Loucy (cell line): ENCODE measurements around the gene IFNA10.
"Not testable (repeated sequence)": the region's sequence is repeated elsewhere in the genome, so short reads cannot be mapped to it uniquely, and the experiment has no call there.

ENCODE experiments used
- H2AFZ ChIP-seq: fragments of 200-600 bp; sonication (generic); 2 replicates; pipeline ENCODE4 v1.6.0; 2016; ENCODE audit warnings: antibody characterized with exemption, mild to moderate bottlenecking, low read length, moderate library complexity
- H3F3A ChIP-seq: fragments of 200-600 bp; 2 replicates; pipeline ENCODE4 v1.6.0; 2016; ENCODE audit warnings: antibody characterized with exemption, low read depth, mild to moderate bottlenecking
- H3K27me3 ChIP-seq: fragments of 200-600 bp; sonication (generic); 2 replicates; pipeline ENCODE4 v1.6.1; 2014; ENCODE audit warnings: low read length, mild to moderate bottlenecking; ENCODE audit not compliant: insufficient read depth, poor library complexity, severe bottlenecking
- H3K36me3 ChIP-seq: fragments of 200-600 bp; sonication (generic); 2 replicates; pipeline ENCODE4 v1.6.1; 2016; ENCODE audit warnings: low read length; ENCODE audit not compliant: insufficient read depth
- H3K4me1 ChIP-seq: fragments of 200-600 bp; sonication (generic); 2 replicates; pipeline ENCODE4 v1.5.1; 2014; ENCODE audit warnings: low read length, mild to moderate bottlenecking; ENCODE audit not compliant: insufficient read depth, poor library complexity, severe bottlenecking
- H3K4me2 ChIP-seq: fragments of 200-600 bp; sonication (generic); 2 replicates; pipeline ENCODE4 v1.6.0; 2014; ENCODE audit warnings: antibody characterized with exemption, low read length, low read depth, mild to moderate bottlenecking; ENCODE audit not compliant: poor library complexity, severe bottlenecking
- H3K4me3 ChIP-seq: fragments of 200-600 bp; sonication (generic); 2 replicates; pipeline ENCODE4 v1.5.1; 2014; ENCODE audit warnings: low read length, mild to moderate bottlenecking, mixed read lengths; ENCODE audit not compliant: poor library complexity, severe bottlenecking
- H3K79me2 ChIP-seq: fragments of 200-600 bp; sonication (generic); 2 replicates; pipeline ENCODE4 v1.6.1; 2014; ENCODE audit warnings: low read length; ENCODE audit not compliant: insufficient read depth
- H3K9ac ChIP-seq: fragments of 200-600 bp; sonication (generic); 2 replicates; pipeline ENCODE4 v1.6.0; 2014; ENCODE audit warnings: mild to moderate bottlenecking, low read depth, low read length, moderate library complexity; ENCODE audit not compliant: poor library complexity, severe bottlenecking
- H3K9me2 ChIP-seq: fragments of 200-600 bp; sonication (generic); replicated peaks from 2 replicates; pipeline ENCODE4 v1.6.1; 2016; ENCODE audit warnings: low read depth, low read length, mixed read lengths
- H3K9me3 ChIP-seq: fragments of 200-600 bp; sonication (generic); 2 replicates; pipeline ENCODE4 v1.6.1; 2014; ENCODE audit warnings: mild to moderate bottlenecking, antibody characterized with exemption, low read length, low read depth; ENCODE audit not compliant: insufficient read depth
- H4K20me1 ChIP-seq: fragments of 200-600 bp; sonication (generic); 2 replicates; pipeline ENCODE4 v1.6.0; 2014; ENCODE audit warnings: antibody characterized with exemption, low read length, mild to moderate bottlenecking; ENCODE audit not compliant: insufficient read depth, poor library complexity, severe bottlenecking
- CTCF ChIP-seq: fragments of 200-600 bp; sonication (generic); conservative IDR thresholded peaks from 2 replicates; pipeline ENCODE4 v1.5.1; 2014; ENCODE audit warnings: mild to moderate bottlenecking, antibody characterized with exemption, low read length
- EZH2phosphoT487 ChIP-seq: fragments of 200-600 bp; IDR thresholded peaks from 2 replicates; pipeline ENCODE4 v1.6.1; 2018; ENCODE audit warnings: antibody characterized with exemption, mild to moderate bottlenecking, moderate library complexity, borderline replicate concordance

Gene IFNA10

GRCh38 chr9:21234153-21234687 lies 27.3 kb upstream of the IFNA10 start:
- H3K9me2 ChIP-seq = no peaks in the 10 kb centered on the region
- no peaks in the 10 kb centered on the region for H3K79me2 ChIP-seq
- H3K4me1 ChIP-seq = peaks cover 10% of the 10 kb centered on the region
- H4K20me1 ChIP-seq = no peaks in the 10 kb centered on the region
- no peak overlapping the region for H3K4me3 ChIP-seq
- H3K36me3 ChIP-seq = no peaks in the 10 kb centered on the region
- no peaks in the 10 kb centered on the region for H3K27me3 ChIP-seq
- no peak overlapping the region for H3K9ac ChIP-seq
- no peak overlapping the region for H2AFZ ChIP-seq
- H3K9me3 ChIP-seq = no peaks in the 10 kb centered on the region
- no peaks in the 10 kb centered on the region for H3F3A ChIP-seq
- no peak overlapping the region for H3K4me2 ChIP-seq
- TF ChIP-seq CTCF = no peak

GRCh38 chr9:21233258-21233657 lies 26.3 kb upstream of the IFNA10 start:
- H3K36me3 ChIP-seq = no peaks in the 10 kb centered on the region
- peaks cover 10% of the 10 kb centered on the region for H3K4me1 ChIP-seq
- no peak overlapping the region for H3K4me3 ChIP-seq
- no peaks in the 10 kb centered on the region for H3K9me3 ChIP-seq
- no peaks in the 10 kb centered on the region for H3F3A ChIP-seq
- H4K20me1 ChIP-seq = no peaks in the 10 kb centered on the region
- no peak overlapping the region for H3K9ac ChIP-seq
- no peak overlapping the region for H2AFZ ChIP-seq
- no peaks in the 10 kb centered on the region for H3K79me2 ChIP-seq
- no peaks in the 10 kb centered on the region for H3K9me2 ChIP-seq
- H3K27me3 ChIP-seq = no peaks in the 10 kb centered on the region
- H3K4me2 ChIP-seq = no peak overlapping the region
- TF ChIP-seq EZH2phosphoT487 (no peak), CTCF (no peak)

DNA sequence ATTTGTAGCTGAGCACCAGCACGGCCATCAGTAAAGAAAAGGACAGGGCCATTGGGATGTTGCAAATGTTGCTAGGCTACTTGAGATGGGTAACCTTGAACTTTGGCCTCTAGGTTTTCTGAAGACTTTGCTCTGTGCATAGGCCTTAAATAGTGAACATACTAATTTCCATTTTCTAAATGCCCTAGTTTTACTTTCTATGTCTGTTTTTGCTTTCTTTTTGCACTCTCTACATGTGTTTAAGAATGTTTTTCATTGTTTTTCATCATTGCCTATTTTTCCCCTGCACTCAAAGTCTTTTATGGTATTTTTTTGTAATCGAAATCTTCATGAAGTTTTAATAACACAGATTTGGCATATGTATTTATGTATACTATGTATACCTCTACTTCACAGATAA lies 21.2 kb upstream of the IFNA10 start, which contains the start of gene IFNA17:
TSS of gene IFNA17 (minus strand) at position 101 of the 400 bp plus-strand sequence. CDS start at position 52, 49 bp downstream.
- H3K27me3 ChIP-seq = no peaks in the 10 kb centered on the region
- no peaks in the 10 kb centered on the region for H3K36me3 ChIP-seq
- TF ChIP-seq CTCF (no peak), EZH2phosphoT487 (no peak)
- H3K4me2 ChIP-seq = no peak within 1 kb of the TSS
- no peaks in the 10 kb centered on the region for H3K9me2 ChIP-seq
- H3K4me1 ChIP-seq = no peaks in the 10 kb centered on the region
- no peaks in the 10 kb centered on the region for H3F3A ChIP-seq
- no peaks in the 10 kb centered on the region for H3K79me2 ChIP-seq
- no peaks in the 10 kb centered on the region for H3K9me3 ChIP-seq
- H3K9ac ChIP-seq = no peak within 1 kb of the TSS
- no peak within 1 kb of the TSS for H3K4me3 ChIP-seq
- no peaks in the 10 kb centered on the region for H4K20me1 ChIP-seq
- no peak within 1 kb of the TSS for H2AFZ ChIP-seq

DNA sequence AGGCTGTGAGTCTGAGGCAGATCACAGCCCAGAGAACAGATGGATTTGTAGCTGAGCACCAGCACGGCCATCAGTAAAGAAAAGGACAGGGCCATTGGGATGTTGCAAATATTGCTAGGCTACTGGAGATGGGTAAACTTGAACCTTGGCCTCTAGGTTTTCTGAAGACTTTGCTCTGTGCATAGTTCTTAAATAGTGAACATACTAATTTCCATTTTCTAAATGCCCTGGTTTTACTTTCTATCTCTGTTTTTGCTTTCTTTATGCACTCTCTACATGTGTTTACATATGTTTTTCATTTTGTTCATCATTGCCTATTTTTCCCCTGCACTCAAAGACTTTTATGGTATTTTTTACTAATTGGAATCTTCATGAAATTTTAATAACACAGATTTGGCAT lies 10.3 kb upstream of the IFNA10 start, which contains the start of gene IFNA16:
TSS of gene IFNA16 (minus strand) at position 101 of the 400 bp plus-strand sequence. CDS start at position 95, 6 bp downstream.
- H3K4me2 ChIP-seq, H2AFZ ChIP-seq, H3K9me3 ChIP-seq, H3K79me2 ChIP-seq, H4K20me1 ChIP-seq, H3K9ac ChIP-seq, H3K4me3 ChIP-seq, H3K36me3 ChIP-seq, H3K27me3 ChIP-seq, H3K4me1 ChIP-seq, H3K9me2 ChIP-seq, H3F3A ChIP-seq: not testable (repeated sequence)
